ENCODE data around the gene ACSL6. TPM values are rescaled to one million over a fixed set of nuclear protein-coding genes. Genes with fewer than 3 reads are reported as not detected.

The ACSL6 gene
- total RNA-seq, 1 donor from 2014 or later: not detected

- Mint-ChIP-seq H3K4me3 (no peak overlapping the region), H3K9me3 (no peaks in the 10 kb centered on the region), H3K4me1 (no peaks in the 10 kb centered on the region), H3K27me3 (ENCODE audit: insufficient read depth, low read depth) (peaks cover 3% of the 10 kb centered on the region), H3K27ac (no peak overlapping the region), H3K36me3 (no peaks in the 10 kb centered on the region)
- no peak for DNase-seq (ENCODE audit: low spot score)
- H3K27ac ChIP-seq: no peak overlapping the region
- TF ChIP-seq EZH2phosphoT487 (IDR thresholded peaks at IDR 0.05): no peak
- no peaks in the 10 kb centered on the region for H3K4me1 ChIP-seq
- no peak overlapping the region for H3K4me2 ChIP-seq
- no peaks in the 10 kb centered on the region for H3K9me3 ChIP-seq (ENCODE audit: low read depth)
- H3K9ac ChIP-seq: no peak overlapping the region
- H4K20me1 ChIP-seq (ENCODE audit: low read depth): no peaks in the 10 kb centered on the region
- H2AFZ ChIP-seq (replicated peaks): no peak overlapping the region
- H3K27me3 ChIP-seq: no peaks in the 10 kb centered on the region
- no peak overlapping the region for H3K4me3 ChIP-seq
- no peaks in the 10 kb centered on the region for H3F3A ChIP-seq (ENCODE audit: low read depth)
- no peaks in the 10 kb centered on the region for H3K79me2 ChIP-seq (ENCODE audit: low read depth)
- no peaks in the 10 kb centered on the region for H3K36me3 ChIP-seq
These were observed 12.0 kb upstream of the ACSL6 start for GRCh38 chr5:132023258-132024116.

- Histone ChIP-seq H3K4me1 (no peaks in the 10 kb centered on the region), H2AFZ (replicated peaks) (no peak overlapping the region), H3K79me2 (ENCODE audit: low read depth) (no peaks in the 10 kb centered on the region), H3K9me3 (ENCODE audit: low read depth) (no peaks in the 10 kb centered on the region), H3K27ac (no peak overlapping the region), H3K4me2 (no peak overlapping the region), H3F3A (ENCODE audit: low read depth) (no peaks in the 10 kb centered on the region), H3K4me3 (no peak overlapping the region), H3K27me3 (no peaks in the 10 kb centered on the region), H4K20me1 (ENCODE audit: low read depth) (no peaks in the 10 kb centered on the region), H3K36me3 (no peaks in the 10 kb centered on the region), H3K9ac (no peak overlapping the region)
- Mint-ChIP-seq H3K9me3 (no peaks in the 10 kb centered on the region), H3K4me3 (no peak overlapping the region), H3K4me1 (peaks cover under 1% of the 10 kb centered on the region), H3K27me3 (ENCODE audit: insufficient read depth, low read depth) (peaks cover 3% of the 10 kb centered on the region), H3K36me3 (no peaks in the 10 kb centered on the region), H3K27ac (no peak overlapping the region)
- no peak for TF ChIP-seq EZH2 (IDR thresholded peaks at IDR 0.05)
- TF ChIP-seq EZH2phosphoT487 (IDR thresholded peaks at IDR 0.05): no peak
- TF ChIP-seq CTCF (IDR thresholded peaks at IDR 0.05): no peak
- DNase-seq (ENCODE audit: low spot score): no peak
These were observed 11.3 kb upstream of the ACSL6 start for GRCh38 chr5:132022737-132023136.

GRCh38 chr5:132021654-132022053, 10.2 kb upstream of the ACSL6 start:
- H3K27me3 Mint-ChIP-seq (ENCODE audit: insufficient read depth, low read depth): peaks cover 7% of the 10 kb centered on the region
- TF ChIP-seq CTCF (IDR thresholded peaks at IDR 0.05): no peak
- no peak for TF ChIP-seq EZH2phosphoT487 (IDR thresholded peaks at IDR 0.05)
- TF ChIP-seq EZH2 (IDR thresholded peaks at IDR 0.05): no peak
- H3K79me2 ChIP-seq (ENCODE audit: low read depth): no peaks in the 10 kb centered on the region
- H3K36me3 ChIP-seq: no peaks in the 10 kb centered on the region
- peaks cover 3% of the 10 kb centered on the region for H3K4me1 Mint-ChIP-seq
- H2AFZ ChIP-seq (replicated peaks): no peak overlapping the region
- no peak overlapping the region for H3K4me3 ChIP-seq
- no peaks in the 10 kb centered on the region for H3K9me3 ChIP-seq (ENCODE audit: low read depth)
- H3K27ac ChIP-seq: no peak overlapping the region
- H3K4me2 ChIP-seq: no peak overlapping the region
- no peaks in the 10 kb centered on the region for H4K20me1 ChIP-seq (ENCODE audit: low read depth)
- H3K4me1 ChIP-seq: no peaks in the 10 kb centered on the region
- no peak overlapping the region for H3K9ac ChIP-seq
- no peak for DNase-seq (ENCODE audit: low spot score)
- no peak overlapping the region for H3K4me3 Mint-ChIP-seq
- no peak overlapping the region for H3K27ac Mint-ChIP-seq
- no peaks in the 10 kb centered on the region for H3K9me3 Mint-ChIP-seq
- H3K36me3 Mint-ChIP-seq: no peaks in the 10 kb centered on the region
- H3F3A ChIP-seq (ENCODE audit: low read depth): no peaks in the 10 kb centered on the region
- no peaks in the 10 kb centered on the region for H3K27me3 ChIP-seq

All from neural progenitor cell (in vitro differentiated cells).